Left ventricle myocardium inferior (tissue), 1 donor: ENCODE measurements around the gene DENND1A. TPM values are rescaled to one million over a fixed set of nuclear protein-coding genes. Genes with fewer than 3 reads are reported as not detected.

Experiments used
- DNase-seq: peaks from one replicate; pipeline ENCODE4 v3.0.0-alpha.2; 2020
- H3K27ac ChIP-seq: fragments of 200-600 bp; replicated peaks from 2 replicates; pipeline ENCODE4 v1.8.0; 2021
- H3K27me3 ChIP-seq: fragments of 200-600 bp; 2 replicates; pipeline ENCODE4 v1.8.0; 2021; ENCODE audit warnings: low read depth
- H3K36me3 ChIP-seq: fragments of 200-600 bp; 2 replicates; pipeline ENCODE4 v1.8.0; 2021
- H3K4me1 ChIP-seq: fragments of 200-600 bp; 2 replicates; pipeline ENCODE4 v1.8.0; 2021
- H3K4me3 ChIP-seq: fragments of 200-600 bp; 2 replicates; pipeline ENCODE4 v1.8.0; 2021; ENCODE audit warnings: mild to moderate bottlenecking, moderate library complexity
- H3K9me3 ChIP-seq: fragments of 200-600 bp; replicated peaks from 2 replicates; pipeline ENCODE4 v1.8.0; 2021
- intact Hi-C: fragments of 100-400 bp; cut with micrococcal nuclease; formaldehyde crosslinking; loops from one replicate; pipeline ENCODE4 v1.11.0; 2022
- total RNA-seq: library from RNA; stranded (reverse); fragmentation: NEBNext Ultra II Directional; extraction: Animal tissue kit (Norgen Biotek cat#: 25700); gene quantifications from one replicate; pipeline ENCODE4 v1.2.1, GENCODE V29; 2021
- TF ChIP-seq, protein P1 (sequence below): fragments of 200-600 bp; IDR thresholded peaks from 2 replicates; pipeline ENCODE4 v1.8.0; 2021; ENCODE audit warnings: antibody characterized with exemption, mild to moderate bottlenecking, borderline replicate concordance
- donor health status: DM: no; HTN: yes; CAD: no; lungs with severe emphysema.

Gene DENND1A
- total RNA-seq, 1 donor from 2014 or later: 12.2 TPM

DNA sequence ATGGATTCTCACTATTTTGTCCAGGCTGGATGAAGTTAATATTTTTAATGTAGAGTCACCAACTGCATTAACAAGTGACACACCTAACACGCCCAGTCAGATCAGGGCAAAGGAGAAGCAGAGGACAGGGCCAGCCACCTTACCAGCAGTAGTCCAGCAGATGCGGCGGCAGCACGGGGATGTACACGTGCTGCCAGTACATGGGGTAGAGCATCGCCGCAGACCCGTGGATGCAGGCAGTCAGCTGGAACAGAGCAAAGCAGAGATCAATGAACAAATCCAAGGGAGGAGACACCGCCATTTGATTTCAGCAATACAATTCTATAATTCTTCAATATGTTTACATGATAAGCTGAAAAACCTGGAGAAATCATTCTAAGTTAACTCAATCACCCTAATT, 299.7 kb downstream of the DENND1A start:
- TF ChIP-seq, protein P1, sequence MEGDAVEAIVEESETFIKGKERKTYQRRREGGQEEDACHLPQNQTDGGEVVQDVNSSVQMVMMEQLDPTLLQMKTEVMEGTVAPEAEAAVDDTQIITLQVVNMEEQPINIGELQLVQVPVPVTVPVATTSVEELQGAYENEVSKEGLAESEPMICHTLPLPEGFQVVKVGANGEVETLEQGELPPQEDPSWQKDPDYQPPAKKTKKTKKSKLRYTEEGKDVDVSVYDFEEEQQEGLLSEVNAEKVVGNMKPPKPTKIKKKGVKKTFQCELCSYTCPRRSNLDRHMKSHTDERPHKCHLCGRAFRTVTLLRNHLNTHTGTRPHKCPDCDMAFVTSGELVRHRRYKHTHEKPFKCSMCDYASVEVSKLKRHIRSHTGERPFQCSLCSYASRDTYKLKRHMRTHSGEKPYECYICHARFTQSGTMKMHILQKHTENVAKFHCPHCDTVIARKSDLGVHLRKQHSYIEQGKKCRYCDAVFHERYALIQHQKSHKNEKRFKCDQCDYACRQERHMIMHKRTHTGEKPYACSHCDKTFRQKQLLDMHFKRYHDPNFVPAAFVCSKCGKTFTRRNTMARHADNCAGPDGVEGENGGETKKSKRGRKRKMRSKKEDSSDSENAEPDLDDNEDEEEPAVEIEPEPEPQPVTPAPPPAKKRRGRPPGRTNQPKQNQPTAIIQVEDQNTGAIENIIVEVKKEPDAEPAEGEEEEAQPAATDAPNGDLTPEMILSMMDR: no peak
- intact Hi-C loops: no loop called here
- Histone ChIP-seq H3K36me3 (peaks cover 27% of the 10 kb centered on the region), H3K27ac (no peak overlapping the region), H3K9me3 (no peaks in the 10 kb centered on the region), H3K4me3 (no peak overlapping the region), H3K27me3 (no peaks in the 10 kb centered on the region), H3K4me1 (peaks cover 9% of the 10 kb centered on the region)
- DNase-seq: no peak

DNA sequence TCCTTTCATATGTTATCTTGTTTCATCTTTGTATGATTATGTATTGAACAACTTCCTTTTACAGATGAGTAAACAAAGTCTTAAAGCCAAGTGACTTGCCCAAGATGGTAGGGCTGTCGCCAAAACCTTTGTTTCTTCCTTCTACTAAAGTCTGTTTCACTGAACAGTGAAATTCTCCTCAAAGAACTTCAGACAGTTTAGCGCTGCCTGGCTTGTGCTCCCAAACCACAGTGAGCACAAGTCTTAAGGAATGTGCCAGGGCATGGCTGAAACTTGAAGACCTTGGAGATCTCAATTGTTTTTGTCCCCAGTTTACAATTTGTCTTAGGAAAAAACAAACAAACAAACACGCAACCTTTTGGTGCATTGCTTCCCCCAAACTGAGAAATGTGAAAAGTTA, 300.4 kb downstream of the DENND1A start:
- intact Hi-C loops: no loop called here
- H3K9me3 ChIP-seq: no peaks in the 10 kb centered on the region
- H3K36me3 ChIP-seq: peaks cover 27% of the 10 kb centered on the region

DNA sequence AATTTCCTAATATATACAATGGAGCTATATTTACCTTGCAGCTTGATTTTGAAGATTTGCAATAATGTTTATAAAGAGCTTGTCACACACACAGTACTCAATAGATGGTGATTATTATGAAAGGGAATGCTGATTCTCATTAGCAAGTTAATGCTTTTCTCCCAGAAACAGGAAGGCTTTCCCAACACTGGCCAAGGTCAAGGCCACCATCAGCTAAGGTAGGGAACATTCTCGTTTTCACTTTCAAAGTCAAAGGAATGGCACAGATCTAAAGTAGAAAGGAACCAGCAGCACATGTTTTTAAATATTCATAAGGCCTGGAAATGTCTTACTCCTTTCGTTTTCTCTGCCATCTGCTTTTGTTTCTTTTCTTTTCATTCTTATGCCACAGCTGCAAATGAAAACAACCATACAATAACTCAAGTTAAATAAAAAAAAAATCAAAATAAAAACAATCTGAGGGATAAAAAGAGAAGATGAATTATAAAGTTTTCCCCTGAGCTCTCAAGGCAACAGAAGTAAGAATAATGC, 307.1 kb downstream of the DENND1A start:
- Histone ChIP-seq H3K27me3 (no peaks in the 10 kb centered on the region), H3K27ac (no peak overlapping the region), H3K36me3 (peaks cover 6% of the 10 kb centered on the region), H3K4me3 (no peak overlapping the region), H3K9me3 (no peaks in the 10 kb centered on the region), H3K4me1 (peaks cover 9% of the 10 kb centered on the region)
- TF ChIP-seq, protein P1: no peak
- intact Hi-C loops: no loop called here
- DNase-seq: no peak

More for the DNA sequence above, 300.4 kb downstream of the DENND1A start:
- TF ChIP-seq, protein P1: no peak
- H3K27me3 ChIP-seq: no peaks in the 10 kb centered on the region
- no peak for DNase-seq
- no peak overlapping the region for H3K27ac ChIP-seq
- H3K4me1 ChIP-seq: peaks cover 6% of the 10 kb centered on the region
- no peak overlapping the region for H3K4me3 ChIP-seq

DNA sequence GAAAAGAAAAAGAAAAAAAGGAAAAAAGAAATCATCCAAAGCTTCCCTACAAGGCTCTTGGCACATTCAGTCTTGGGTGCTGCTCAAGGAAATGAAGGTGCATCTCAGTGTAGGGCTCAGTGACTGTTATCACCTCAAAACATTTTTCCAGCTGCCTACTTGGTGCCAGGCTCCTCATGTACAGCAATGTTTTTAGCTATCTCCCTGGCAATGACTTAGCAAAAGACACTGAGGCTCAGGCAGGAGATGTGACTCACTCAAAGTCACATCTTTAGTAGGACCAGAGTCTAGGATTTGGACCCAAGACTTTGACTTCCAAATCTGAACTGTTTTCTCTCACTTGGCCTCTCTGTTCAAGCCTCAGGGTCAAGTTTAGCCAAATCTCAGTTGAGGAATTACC, 309.7 kb downstream of the DENND1A start:
- H3K36me3 ChIP-seq: no peaks in the 10 kb centered on the region
- H3K4me1 ChIP-seq: peaks cover 9% of the 10 kb centered on the region
- intact Hi-C loops: no loop called here
- H3K9me3 ChIP-seq: no peaks in the 10 kb centered on the region
- no peaks in the 10 kb centered on the region for H3K27me3 ChIP-seq
- no peak overlapping the region for H3K27ac ChIP-seq
- H3K4me3 ChIP-seq: no peak overlapping the region
- DNase-seq: no peak
- TF ChIP-seq, protein P1: no peak

DNA sequence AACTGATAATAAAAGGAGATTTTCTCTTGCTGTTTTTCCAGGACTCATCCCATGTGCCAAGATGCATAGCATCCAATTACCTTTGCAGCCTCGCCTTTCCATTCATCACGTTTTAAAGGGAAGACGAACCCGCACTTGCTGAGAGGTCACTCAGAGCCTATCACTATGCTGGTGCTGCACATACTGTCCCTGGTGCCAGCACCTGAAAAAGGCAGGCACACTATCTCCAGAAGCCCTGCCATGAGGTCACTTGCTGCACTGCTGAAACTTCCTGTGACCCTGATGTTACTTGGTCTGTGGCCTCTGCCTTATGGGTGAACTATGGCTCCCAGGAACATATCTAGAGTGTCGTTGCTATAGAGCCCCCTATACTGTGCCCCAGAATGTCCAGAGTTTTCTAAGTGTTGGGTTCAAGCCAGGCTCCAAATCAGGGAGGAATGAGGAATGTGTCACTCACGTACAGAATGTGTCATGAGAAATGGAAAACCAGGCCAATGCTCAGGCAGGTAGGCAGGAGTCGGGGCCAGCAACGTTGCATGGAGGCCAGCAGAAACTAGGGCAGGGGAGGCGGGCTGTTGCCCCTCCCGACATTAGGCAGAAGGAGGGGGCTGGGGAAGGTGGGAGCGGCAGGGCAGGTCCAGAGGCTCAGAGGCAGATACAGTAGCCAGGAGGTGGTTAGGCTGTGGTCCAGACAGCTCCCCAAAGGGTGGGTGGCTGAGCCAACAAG, 311.8 kb downstream of the DENND1A start:
- peaks cover 9% of the 10 kb centered on the region for H3K4me1 ChIP-seq
- no peak overlapping the region for H3K4me3 ChIP-seq
- no peaks in the 10 kb centered on the region for H3K27me3 ChIP-seq
- TF ChIP-seq, protein P1: no peak
- intact Hi-C loops: no loop called here
- DNase-seq: no peak
- no peak overlapping the region for H3K27ac ChIP-seq
- H3K9me3 ChIP-seq: no peaks in the 10 kb centered on the region
- no peaks in the 10 kb centered on the region for H3K36me3 ChIP-seq
